GM12864 (cell line): Measurements from ENCODE around the gene PPM1E.

Source experiments
- DNase-seq: peaks from one replicate; pipeline ENCODE4 v3.0.0-alpha.2; 2011; ENCODE audit warnings: low read depth
- H3K4me3 ChIP-seq: 2 replicates; pipeline ENCODE4 v1.5.1; 2011; ENCODE audit warnings: mild to moderate bottlenecking, low read depth, low read length, control low read depth
- TF ChIP-seq, protein P1 (sequence below): IDR thresholded peaks from 2 replicates; pipeline ENCODE4 v1.5.1; 2011; ENCODE audit warnings: low read depth, mild to moderate bottlenecking, moderate library complexity, low read length, control low read depth, inconsistent platforms; ENCODE audit errors: missing control alignments

Gene PPM1E

DNA sequence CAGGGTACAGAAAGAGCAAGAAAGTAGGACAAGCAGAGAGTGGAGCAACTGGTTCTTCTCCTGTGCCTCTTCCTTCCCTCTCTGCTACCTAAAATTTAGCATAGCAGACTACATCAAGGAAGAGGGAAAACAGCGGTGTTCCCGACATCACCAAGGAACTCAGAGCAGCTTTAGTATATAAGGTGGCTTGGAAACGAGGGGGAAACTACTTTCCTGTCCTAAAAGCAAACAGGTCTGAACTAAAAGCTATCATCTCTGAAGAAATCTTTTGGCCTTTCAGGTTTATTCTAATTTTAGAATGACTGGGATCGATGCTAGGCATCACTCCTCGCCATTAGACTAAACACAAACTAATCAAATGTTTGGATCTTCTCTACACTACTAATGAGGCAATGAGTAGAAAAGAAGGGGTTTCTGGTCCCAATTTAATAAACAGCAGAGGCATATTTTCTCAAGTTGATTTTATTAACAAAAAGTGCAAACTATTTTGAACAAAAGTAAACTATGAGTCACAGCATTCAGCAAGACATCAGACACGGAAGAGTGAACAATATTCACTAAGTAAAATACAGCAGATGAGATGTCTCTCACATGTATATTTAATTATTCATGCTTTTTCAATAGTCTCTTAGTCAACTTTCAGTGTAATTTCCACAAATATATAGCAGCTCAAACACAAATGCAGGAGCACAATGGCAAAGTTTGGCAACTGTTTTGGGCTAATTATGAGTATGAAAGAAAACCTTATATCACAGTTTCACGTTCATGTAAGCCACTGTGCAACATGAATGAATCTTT lies 242.3 kb downstream of the PPM1E start:
- no peak overlapping the region for H3K4me3 ChIP-seq
- TF ChIP-seq, protein P1, sequence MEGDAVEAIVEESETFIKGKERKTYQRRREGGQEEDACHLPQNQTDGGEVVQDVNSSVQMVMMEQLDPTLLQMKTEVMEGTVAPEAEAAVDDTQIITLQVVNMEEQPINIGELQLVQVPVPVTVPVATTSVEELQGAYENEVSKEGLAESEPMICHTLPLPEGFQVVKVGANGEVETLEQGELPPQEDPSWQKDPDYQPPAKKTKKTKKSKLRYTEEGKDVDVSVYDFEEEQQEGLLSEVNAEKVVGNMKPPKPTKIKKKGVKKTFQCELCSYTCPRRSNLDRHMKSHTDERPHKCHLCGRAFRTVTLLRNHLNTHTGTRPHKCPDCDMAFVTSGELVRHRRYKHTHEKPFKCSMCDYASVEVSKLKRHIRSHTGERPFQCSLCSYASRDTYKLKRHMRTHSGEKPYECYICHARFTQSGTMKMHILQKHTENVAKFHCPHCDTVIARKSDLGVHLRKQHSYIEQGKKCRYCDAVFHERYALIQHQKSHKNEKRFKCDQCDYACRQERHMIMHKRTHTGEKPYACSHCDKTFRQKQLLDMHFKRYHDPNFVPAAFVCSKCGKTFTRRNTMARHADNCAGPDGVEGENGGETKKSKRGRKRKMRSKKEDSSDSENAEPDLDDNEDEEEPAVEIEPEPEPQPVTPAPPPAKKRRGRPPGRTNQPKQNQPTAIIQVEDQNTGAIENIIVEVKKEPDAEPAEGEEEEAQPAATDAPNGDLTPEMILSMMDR: no peak
- no peak for DNase-seq

DNA sequence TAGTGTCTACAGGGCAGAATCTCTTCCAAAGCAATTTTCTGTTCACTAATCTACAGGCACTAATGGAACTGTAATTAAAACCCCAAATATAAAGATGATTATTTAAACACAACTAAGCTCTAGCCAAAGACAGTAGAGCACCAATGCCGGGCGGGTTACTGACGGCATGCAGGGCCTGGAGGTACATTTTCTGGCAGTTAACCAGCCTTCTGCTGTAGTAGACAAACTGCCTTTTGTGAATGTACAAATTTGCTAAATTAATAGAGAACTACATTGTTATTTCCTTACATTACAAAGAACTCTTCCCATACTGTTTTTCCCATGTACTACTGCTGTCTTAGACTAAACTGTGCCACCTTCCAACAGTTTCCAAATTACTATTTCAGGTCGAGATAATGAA lies 243.2 kb downstream of the PPM1E start:
- no peak overlapping the region for H3K4me3 ChIP-seq
- TF ChIP-seq, protein P1: no peak
- DNase-seq: no peak

GRCh38 chr17:58999500-58999899 lies 243.8 kb downstream of the PPM1E start:
- no peak for DNase-seq
- TF ChIP-seq, protein P1: no peak
- H3K4me3 ChIP-seq: no peak overlapping the region

DNA sequence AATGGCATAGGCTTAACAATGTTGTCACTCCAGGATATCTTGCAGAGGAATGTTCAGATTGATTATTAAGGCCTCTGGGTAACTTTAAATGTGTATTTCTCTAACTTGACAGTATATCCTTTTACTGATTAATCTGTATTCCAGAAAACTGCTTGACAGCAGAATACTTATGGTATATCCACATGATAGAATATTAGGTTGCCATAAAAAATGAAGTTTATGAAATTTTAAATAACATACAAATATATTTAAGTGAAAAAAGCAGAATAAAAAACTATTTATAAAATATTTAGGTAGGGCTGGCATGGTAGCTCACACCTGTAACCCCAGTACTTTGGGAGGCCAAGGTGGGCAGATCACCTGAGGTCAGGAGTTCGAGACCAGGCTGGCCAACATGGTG lies 244.4 kb downstream of the PPM1E start:
- no peak for DNase-seq
- no peak overlapping the region for H3K4me3 ChIP-seq
- TF ChIP-seq, protein P1: no peak

GRCh38 chr17:59001158-59001814 lies 245.6 kb downstream of the PPM1E start:
- DNase-seq: peak; percentile 93
- TF ChIP-seq, protein P1: no peak
- 0 out of 2 replicates have a peak overlapping the region, but pooled peaks have one; percentile 0 for H3K4me3 ChIP-seq

GRCh38 chr17:59002126-59002525 lies 246.5 kb downstream of the PPM1E start:
- DNase-seq: no peak
- TF ChIP-seq, protein P1: no peak
- H3K4me3 ChIP-seq: no peak overlapping the region
